ENCODE data around the gene ZNF385B. TPM values are rescaled to one million over a fixed set of nuclear protein-coding genes. Genes with fewer than 3 reads are reported as not detected.

Gene ZNF385B
- total RNA-seq, 1 experiment from 2014 or later = 2.2 TPM

DNA sequence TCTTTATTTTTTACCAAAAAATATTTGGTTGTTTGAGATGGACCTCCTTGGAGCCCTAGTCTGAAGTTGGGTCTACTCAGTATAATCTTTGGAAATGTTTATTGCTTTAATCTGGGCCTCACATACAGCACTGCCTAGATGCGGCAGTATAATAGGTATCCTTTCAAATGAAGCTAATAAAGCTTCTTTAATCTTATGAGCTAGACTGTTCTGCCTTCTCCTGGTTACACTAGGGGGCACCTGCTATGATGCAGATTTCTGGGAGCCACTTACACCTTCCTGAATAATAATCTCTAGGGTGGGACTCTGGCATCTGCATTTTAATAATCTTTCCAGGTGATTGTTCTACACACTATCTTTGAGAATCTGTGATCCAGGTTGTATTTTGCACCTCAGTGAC, 427.1 kb downstream of the ZNF385B start:
- Mint-ChIP-seq H3K36me3 (no peaks in the 10 kb centered on the region), H3K27ac (no peak overlapping the region; the same call in 1 of the 2 replicates), H3K4me3 (no peak overlapping the region), H3K9me3 (no peaks in the 10 kb centered on the region), H3K4me1 (peaks cover 34% of the 10 kb centered on the region), H3K27me3 (ENCODE audit: low read depth) (no peaks in the 10 kb centered on the region)
- ATAC-seq = peak; percentile 56
- CTCF ChIA-PET = interaction anchor here (0.9 to 1.0 kb wide), 4 partner anchors 9 to 23 kb away, joined by 3 to 4 read pairs (median 3); no protein-coding TSS in a partner anchor
- DNase-seq (ENCODE audit: low spot score) = no peak
- POLR2A ChIA-PET = no interaction called here
- TF ChIP-seq TP53 (CRISPR knock-in tag; IDR thresholded peaks at IDR 0.05) (no peak), FOXK1 (CRISPR knock-in tag; IDR thresholded peaks at IDR 0.05) (no peak), NR1H2 (CRISPR knock-in tag; IDR thresholded peaks at IDR 0.05) (no peak)
- TF ChIP-seq, protein P1, sequence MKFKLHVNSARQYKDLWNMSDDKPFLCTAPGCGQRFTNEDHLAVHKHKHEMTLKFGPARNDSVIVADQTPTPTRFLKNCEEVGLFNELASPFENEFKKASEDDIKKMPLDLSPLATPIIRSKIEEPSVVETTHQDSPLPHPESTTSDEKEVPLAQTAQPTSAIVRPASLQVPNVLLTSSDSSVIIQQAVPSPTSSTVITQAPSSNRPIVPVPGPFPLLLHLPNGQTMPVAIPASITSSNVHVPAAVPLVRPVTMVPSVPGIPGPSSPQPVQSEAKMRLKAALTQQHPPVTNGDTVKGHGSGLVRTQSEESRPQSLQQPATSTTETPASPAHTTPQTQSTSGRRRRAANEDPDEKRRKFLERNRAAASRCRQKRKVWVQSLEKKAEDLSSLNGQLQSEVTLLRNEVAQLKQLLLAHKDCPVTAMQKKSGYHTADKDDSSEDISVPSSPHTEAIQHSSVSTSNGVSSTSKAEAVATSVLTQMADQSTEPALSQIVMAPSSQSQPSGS (CRISPR knock-in tag; IDR thresholded peaks at IDR 0.05; ENCODE audit: borderline replicate concordance, low read depth) = no peak

DNA sequence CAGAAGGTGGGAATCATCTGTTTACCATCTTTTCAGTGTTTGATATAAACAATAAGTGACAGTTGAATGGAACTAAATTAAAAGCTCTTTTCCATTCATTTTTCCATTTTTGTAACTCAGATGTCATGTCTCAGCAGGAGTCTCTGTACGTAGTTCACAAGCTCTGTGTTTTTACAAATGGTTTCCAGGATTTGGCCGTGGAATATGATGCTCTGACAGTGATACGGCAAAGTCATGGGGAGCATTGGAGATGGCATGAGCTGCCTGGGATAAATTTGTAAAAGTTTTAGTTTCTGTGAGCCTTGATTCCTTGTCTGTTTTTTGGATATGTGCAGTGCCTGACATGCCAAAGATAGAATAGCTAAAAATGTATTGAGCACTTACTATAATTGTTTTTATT, 428.7 kb downstream of the ZNF385B start:
- ChIA-PET CTCF (interaction anchor here (1.0 to 1.2 kb wide), 2 partner anchors 9 to 22 kb away, joined by 3 read pairs; no protein-coding TSS in a partner anchor), POLR2A (no interaction called here)
- no peak for TF ChIP-seq ETV6 (CRISPR knock-in tag; IDR thresholded peaks at IDR 0.05)
- no peak for TF ChIP-seq ZNF317 (CRISPR knock-in tag; IDR thresholded peaks at IDR 0.05; ENCODE audit: borderline replicate concordance, low read depth)
- no peak for TF ChIP-seq ZNF232 (CRISPR knock-in tag; IDR thresholded peaks at IDR 0.05)
- TF ChIP-seq, protein P2, sequence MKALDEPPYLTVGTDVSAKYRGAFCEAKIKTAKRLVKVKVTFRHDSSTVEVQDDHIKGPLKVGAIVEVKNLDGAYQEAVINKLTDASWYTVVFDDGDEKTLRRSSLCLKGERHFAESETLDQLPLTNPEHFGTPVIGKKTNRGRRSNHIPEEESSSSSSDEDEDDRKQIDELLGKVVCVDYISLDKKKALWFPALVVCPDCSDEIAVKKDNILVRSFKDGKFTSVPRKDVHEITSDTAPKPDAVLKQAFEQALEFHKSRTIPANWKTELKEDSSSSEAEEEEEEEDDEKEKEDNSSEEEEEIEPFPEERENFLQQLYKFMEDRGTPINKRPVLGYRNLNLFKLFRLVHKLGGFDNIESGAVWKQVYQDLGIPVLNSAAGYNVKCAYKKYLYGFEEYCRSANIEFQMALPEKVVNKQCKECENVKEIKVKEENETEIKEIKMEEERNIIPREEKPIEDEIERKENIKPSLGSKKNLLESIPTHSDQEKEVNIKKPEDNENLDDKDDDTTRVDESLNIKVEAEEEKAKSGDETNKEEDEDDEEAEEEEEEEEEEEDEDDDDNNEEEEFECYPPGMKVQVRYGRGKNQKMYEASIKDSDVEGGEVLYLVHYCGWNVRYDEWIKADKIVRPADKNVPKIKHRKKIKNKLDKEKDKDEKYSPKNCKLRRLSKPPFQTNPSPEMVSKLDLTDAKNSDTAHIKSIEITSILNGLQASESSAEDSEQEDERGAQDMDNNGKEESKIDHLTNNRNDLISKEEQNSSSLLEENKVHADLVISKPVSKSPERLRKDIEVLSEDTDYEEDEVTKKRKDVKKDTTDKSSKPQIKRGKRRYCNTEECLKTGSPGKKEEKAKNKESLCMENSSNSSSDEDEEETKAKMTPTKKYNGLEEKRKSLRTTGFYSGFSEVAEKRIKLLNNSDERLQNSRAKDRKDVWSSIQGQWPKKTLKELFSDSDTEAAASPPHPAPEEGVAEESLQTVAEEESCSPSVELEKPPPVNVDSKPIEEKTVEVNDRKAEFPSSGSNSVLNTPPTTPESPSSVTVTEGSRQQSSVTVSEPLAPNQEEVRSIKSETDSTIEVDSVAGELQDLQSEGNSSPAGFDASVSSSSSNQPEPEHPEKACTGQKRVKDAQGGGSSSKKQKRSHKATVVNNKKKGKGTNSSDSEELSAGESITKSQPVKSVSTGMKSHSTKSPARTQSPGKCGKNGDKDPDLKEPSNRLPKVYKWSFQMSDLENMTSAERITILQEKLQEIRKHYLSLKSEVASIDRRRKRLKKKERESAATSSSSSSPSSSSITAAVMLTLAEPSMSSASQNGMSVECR (CRISPR knock-in tag; IDR thresholded peaks at IDR 0.05; ENCODE audit: borderline replicate concordance) = no peak
- no peak for TF ChIP-seq RORB (CRISPR knock-in tag; IDR thresholded peaks at IDR 0.05)
- TF ChIP-seq, protein P3, sequence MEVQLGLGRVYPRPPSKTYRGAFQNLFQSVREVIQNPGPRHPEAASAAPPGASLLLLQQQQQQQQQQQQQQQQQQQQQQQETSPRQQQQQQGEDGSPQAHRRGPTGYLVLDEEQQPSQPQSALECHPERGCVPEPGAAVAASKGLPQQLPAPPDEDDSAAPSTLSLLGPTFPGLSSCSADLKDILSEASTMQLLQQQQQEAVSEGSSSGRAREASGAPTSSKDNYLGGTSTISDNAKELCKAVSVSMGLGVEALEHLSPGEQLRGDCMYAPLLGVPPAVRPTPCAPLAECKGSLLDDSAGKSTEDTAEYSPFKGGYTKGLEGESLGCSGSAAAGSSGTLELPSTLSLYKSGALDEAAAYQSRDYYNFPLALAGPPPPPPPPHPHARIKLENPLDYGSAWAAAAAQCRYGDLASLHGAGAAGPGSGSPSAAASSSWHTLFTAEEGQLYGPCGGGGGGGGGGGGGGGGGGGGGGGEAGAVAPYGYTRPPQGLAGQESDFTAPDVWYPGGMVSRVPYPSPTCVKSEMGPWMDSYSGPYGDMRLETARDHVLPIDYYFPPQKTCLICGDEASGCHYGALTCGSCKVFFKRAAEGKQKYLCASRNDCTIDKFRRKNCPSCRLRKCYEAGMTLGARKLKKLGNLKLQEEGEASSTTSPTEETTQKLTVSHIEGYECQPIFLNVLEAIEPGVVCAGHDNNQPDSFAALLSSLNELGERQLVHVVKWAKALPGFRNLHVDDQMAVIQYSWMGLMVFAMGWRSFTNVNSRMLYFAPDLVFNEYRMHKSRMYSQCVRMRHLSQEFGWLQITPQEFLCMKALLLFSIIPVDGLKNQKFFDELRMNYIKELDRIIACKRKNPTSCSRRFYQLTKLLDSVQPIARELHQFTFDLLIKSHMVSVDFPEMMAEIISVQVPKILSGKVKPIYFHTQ (CRISPR knock-in tag; IDR thresholded peaks at IDR 0.05) = no peak
- TF ChIP-seq ATF1 (CRISPR knock-in tag; IDR thresholded peaks at IDR 0.05) = no peak
- TF ChIP-seq ZNF671 (CRISPR knock-in tag; IDR thresholded peaks at IDR 0.05) = no peak
- TF ChIP-seq, protein P4, sequence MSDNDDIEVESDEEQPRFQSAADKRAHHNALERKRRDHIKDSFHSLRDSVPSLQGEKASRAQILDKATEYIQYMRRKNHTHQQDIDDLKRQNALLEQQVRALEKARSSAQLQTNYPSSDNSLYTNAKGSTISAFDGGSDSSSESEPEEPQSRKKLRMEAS (CRISPR knock-in tag; IDR thresholded peaks at IDR 0.05) = no peak
- no peak for TF ChIP-seq JUN (CRISPR knock-in tag; IDR thresholded peaks at IDR 0.05)
- TF ChIP-seq, protein P5, sequence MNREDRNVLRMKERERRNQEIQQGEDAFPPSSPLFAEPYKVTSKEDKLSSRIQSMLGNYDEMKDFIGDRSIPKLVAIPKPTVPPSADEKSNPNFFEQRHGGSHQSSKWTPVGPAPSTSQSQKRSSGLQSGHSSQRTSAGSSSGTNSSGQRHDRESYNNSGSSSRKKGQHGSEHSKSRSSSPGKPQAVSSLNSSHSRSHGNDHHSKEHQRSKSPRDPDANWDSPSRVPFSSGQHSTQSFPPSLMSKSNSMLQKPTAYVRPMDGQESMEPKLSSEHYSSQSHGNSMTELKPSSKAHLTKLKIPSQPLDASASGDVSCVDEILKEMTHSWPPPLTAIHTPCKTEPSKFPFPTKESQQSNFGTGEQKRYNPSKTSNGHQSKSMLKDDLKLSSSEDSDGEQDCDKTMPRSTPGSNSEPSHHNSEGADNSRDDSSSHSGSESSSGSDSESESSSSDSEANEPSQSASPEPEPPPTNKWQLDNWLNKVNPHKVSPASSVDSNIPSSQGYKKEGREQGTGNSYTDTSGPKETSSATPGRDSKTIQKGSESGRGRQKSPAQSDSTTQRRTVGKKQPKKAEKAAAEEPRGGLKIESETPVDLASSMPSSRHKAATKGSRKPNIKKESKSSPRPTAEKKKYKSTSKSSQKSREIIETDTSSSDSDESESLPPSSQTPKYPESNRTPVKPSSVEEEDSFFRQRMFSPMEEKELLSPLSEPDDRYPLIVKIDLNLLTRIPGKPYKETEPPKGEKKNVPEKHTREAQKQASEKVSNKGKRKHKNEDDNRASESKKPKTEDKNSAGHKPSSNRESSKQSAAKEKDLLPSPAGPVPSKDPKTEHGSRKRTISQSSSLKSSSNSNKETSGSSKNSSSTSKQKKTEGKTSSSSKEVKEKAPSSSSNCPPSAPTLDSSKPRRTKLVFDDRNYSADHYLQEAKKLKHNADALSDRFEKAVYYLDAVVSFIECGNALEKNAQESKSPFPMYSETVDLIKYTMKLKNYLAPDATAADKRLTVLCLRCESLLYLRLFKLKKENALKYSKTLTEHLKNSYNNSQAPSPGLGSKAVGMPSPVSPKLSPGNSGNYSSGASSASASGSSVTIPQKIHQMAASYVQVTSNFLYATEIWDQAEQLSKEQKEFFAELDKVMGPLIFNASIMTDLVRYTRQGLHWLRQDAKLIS (CRISPR knock-in tag; IDR thresholded peaks at IDR 0.05; ENCODE audit: borderline replicate concordance) = no peak
- TF ChIP-seq, protein P6, sequence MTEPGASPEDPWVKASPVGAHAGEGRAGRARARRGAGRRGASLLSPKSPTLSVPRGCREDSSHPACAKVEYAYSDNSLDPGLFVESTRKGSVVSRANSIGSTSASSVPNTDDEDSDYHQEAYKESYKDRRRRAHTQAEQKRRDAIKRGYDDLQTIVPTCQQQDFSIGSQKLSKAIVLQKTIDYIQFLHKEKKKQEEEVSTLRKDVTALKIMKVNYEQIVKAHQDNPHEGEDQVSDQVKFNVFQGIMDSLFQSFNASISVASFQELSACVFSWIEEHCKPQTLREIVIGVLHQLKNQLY (CRISPR knock-in tag; IDR thresholded peaks at IDR 0.05) = no peak
- TF ChIP-seq ZNF121 (CRISPR knock-in tag; IDR thresholded peaks at IDR 0.05) = no peak
- no peak for TF ChIP-seq GTF2I (CRISPR knock-in tag; conservative IDR thresholded peaks at IDR 0.05)
- TF ChIP-seq, protein P7, sequence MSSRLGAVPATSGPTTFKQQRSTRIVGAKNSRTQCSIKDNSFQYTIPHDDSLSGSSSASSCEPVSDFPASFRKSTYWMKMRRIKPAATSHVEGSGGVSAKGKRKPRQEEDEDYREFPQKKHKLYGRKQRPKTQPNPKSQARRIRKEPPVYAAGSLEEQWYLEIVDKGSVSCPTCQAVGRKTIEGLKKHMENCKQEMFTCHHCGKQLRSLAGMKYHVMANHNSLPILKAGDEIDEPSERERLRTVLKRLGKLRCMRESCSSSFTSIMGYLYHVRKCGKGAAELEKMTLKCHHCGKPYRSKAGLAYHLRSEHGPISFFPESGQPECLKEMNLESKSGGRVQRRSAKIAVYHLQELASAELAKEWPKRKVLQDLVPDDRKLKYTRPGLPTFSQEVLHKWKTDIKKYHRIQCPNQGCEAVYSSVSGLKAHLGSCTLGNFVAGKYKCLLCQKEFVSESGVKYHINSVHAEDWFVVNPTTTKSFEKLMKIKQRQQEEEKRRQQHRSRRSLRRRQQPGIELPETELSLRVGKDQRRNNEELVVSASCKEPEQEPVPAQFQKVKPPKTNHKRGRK (CRISPR knock-in tag; IDR thresholded peaks at IDR 0.05; ENCODE audit: borderline replicate concordance) = no peak
- no peaks in the 10 kb centered on the region for H3K27me3 Mint-ChIP-seq (ENCODE audit: low read depth)
- peaks cover 43% of the 10 kb centered on the region for H3K4me1 Mint-ChIP-seq
- no peak overlapping the region for H3K27ac Mint-ChIP-seq
- DNase-seq (ENCODE audit: low spot score) (no peak), ATAC-seq (no peak)
- no peaks in the 10 kb centered on the region for H3K36me3 Mint-ChIP-seq
- H3K9me3 Mint-ChIP-seq = no peaks in the 10 kb centered on the region
- H3K4me3 Mint-ChIP-seq = no peak overlapping the region
